Liver (tissue), 9 donors: ENCODE data around the gene GNAI2. TPM values are rescaled to one million over a fixed set of nuclear protein-coding genes. Genes with fewer than 3 reads are reported as not detected.
A peak's percentile ranks its signal among the peaks of the same experiment; 100 is the strongest.

ENCODE experiments used
- DNase-seq: peaks from one replicate; pipeline ENCODE4 v3.0.0-alpha.2; 2017; ENCODE audit warnings: low spot score
- H3K27ac ChIP-seq, 2 donors: one replicate each; pipeline ENCODE4 v1.7.0; 2013; ENCODE audit warnings: inconsistent platforms in 2 of 2, low read length in 2 of 2, control low read depth in 1 of 2, low read depth in 1 of 2, mild to moderate bottlenecking in 1 of 2
- H3K27me3 ChIP-seq, 4 donors: one replicate each; pipeline versions ENCODE4 v1.6.1 to v1.7.0; 2013; ENCODE audit warnings: low read length in 3 of 4, inconsistent platforms in 1 of 4, mild to moderate bottlenecking in 1 of 4, moderate library complexity in 1 of 4; ENCODE audit not compliant: control insufficient read depth in 4 of 4, insufficient read depth in 4 of 4
- H3K36me3 ChIP-seq, 4 donors: one replicate each; pipeline versions ENCODE4 v1.6.1 to v1.7.0; 2013; ENCODE audit warnings: low read length in 3 of 4, mild to moderate bottlenecking in 3 of 4, low read depth in 1 of 4, moderate library complexity in 1 of 4; ENCODE audit not compliant: control insufficient read depth in 4 of 4, insufficient read depth in 3 of 4
- H3K4me1 ChIP-seq, 4 donors: one replicate each; pipeline versions ENCODE4 v1.6.1 to v1.7.0; 2013; ENCODE audit warnings: low read length in 3 of 4, mild to moderate bottlenecking in 3 of 4, moderate library complexity in 1 of 4; ENCODE audit not compliant: control insufficient read depth in 4 of 4, insufficient read depth in 4 of 4
- H3K4me3 ChIP-seq, 3 donors: one replicate each; pipeline versions ENCODE4 v1.6.1 to v1.7.0; 2013; ENCODE audit warnings: low read length in 3 of 3, control low read depth in 1 of 3, low read depth in 1 of 3, mild to moderate bottlenecking in 1 of 3
- H3K9ac ChIP-seq, 2 donors: one replicate each; pipeline ENCODE4 v1.7.0; 2013; ENCODE audit warnings: low read length in 2 of 2, mild to moderate bottlenecking in 2 of 2, moderate library complexity in 2 of 2, control low read depth in 1 of 2, low read depth in 1 of 2
- H3K9me3 ChIP-seq, 4 donors: one replicate each; pipeline versions ENCODE4 v1.6.1 to v1.7.0; 2013; ENCODE audit warnings: low read length in 3 of 4; ENCODE audit not compliant: control insufficient read depth in 4 of 4
- ATF3 ChIP-seq: IDR thresholded peaks from 2 replicates; pipeline ENCODE4 v1.6.1; 2016; ENCODE audit warnings: antibody characterized with exemption
- CTCF ChIP-seq: fragments of 150-350 bp; IDR thresholded peaks from 2 replicates; pipeline ENCODE4 v1.5.1; 2017; ENCODE audit warnings: improper control_type of control experiment, low read depth, low read length; ENCODE audit not compliant: missing input control
- EGR1 ChIP-seq, 2 donors: IDR thresholded peaks; 2 replicates each; pipeline ENCODE4 v1.6.1; 2016 to 2018; ENCODE audit warnings: antibody characterized with exemption in 2 of 2, low read depth in 2 of 2
- FOXA1 ChIP-seq: IDR thresholded peaks from 2 replicates; pipeline ENCODE4 v1.6.1; 2016; ENCODE audit warnings: antibody characterized with exemption
- FOXA2 ChIP-seq: IDR thresholded peaks from 2 replicates; pipeline ENCODE4 v1.6.1; 2016; ENCODE audit warnings: antibody characterized with exemption
- GABPA ChIP-seq, 2 donors: IDR thresholded peaks in 1 of 2; conservative IDR thresholded peaks in 1 of 2; 2 replicates each; pipeline ENCODE4 v1.6.1; 2016; ENCODE audit warnings: antibody characterized with exemption in 2 of 2, mild to moderate bottlenecking in 1 of 2, moderate library complexity in 1 of 2
- HNF4A ChIP-seq, 2 donors: conservative IDR thresholded peaks; 2 replicates each; pipeline ENCODE4 v1.6.1; 2016; ENCODE audit warnings: antibody characterized with exemption in 2 of 2, mild to moderate bottlenecking in 2 of 2
- HNF4G ChIP-seq: IDR thresholded peaks from 2 replicates; pipeline ENCODE4 v1.6.1; 2016; ENCODE audit warnings: antibody characterized with exemption
- JUND ChIP-seq, 2 donors: IDR thresholded peaks; 2 replicates each; pipeline ENCODE4 v1.6.1; 2016; ENCODE audit warnings: antibody characterized with exemption in 2 of 2
- MAX ChIP-seq: IDR thresholded peaks from 2 replicates; pipeline ENCODE4 v1.6.1; 2016; ENCODE audit warnings: antibody characterized with exemption
- RAD21 ChIP-seq, 2 donors: IDR thresholded peaks; 2 replicates each; pipeline ENCODE4 v1.6.1; 2016; ENCODE audit warnings: antibody characterized with exemption in 2 of 2, mild to moderate bottlenecking in 2 of 2
- REST ChIP-seq: IDR thresholded peaks from 2 replicates; pipeline ENCODE4 v1.6.1; 2016; ENCODE audit warnings: antibody characterized with exemption, mild to moderate bottlenecking
- RXRA ChIP-seq, 2 donors: IDR thresholded peaks; 2 replicates each; pipeline ENCODE4 v1.6.1; 2017 to 2018; ENCODE audit warnings: antibody characterized with exemption in 2 of 2, mild to moderate bottlenecking in 1 of 2
- SP1 ChIP-seq: IDR thresholded peaks from 2 replicates; pipeline ENCODE4 v1.6.1; 2018; ENCODE audit warnings: antibody characterized with exemption, mild to moderate bottlenecking
- TAF1 ChIP-seq: conservative IDR thresholded peaks from 2 replicates; pipeline ENCODE4 v1.6.1; 2016; ENCODE audit warnings: antibody characterized with exemption, mild to moderate bottlenecking
- YY1 ChIP-seq: IDR thresholded peaks from 2 replicates; pipeline ENCODE4 v1.6.1; 2016; ENCODE audit warnings: antibody characterized with exemption, mild to moderate bottlenecking
- WGBS: extraction: QIAGEN DNeasy Blood & Tissue Kit; methylation state at CpG from one replicate; pipeline ENCODE4 v1.1.7; 2013; 5-methylcytosine and 5-hydroxymethylcytosine counted together
- polyA plus RNA-seq, 2 donors: library from polyadenylated mRNA; stranded (reverse) in 1 of 2; unstranded in 1 of 2; fragments of 200-250 nt in 1 of 2; fragments of >200 nt in 1 of 2; fragmentation: Nextera tagmentation in 1 of 2; extraction: Ambion mirVana in 1 of 2; gene quantifications; one replicate each; pipeline versions ENCODE4 v1.2.1 to v1.2.3, GENCODE V29; 2013 to 2015
- total RNA-seq, 2 donors: library from RNA; depleted of rRNA; stranded (reverse); fragments of >200 nt; gene quantifications; one replicate each; pipeline ENCODE4 v1.2.3, GENCODE V29; 2014
- donor health status: healthy.
- donor health status: healthy.
- donor health status: healthy.
- donor health status: healthy.
- donor health status: healthy.

Gene GNAI2
- total and polyA plus RNA-seq, 4 donors, result 58.3 to 86.3 (median 62.3) TPM

GRCh38 chr3:50220109-50220508 is 15.9 kb upstream of the GNAI2 start:
- no peak overlapping the region for H3K4me3 ChIP-seq
- no peak for DNase-seq
- no peak for TF ChIP-seq EGR1 (IDR thresholded peaks at IDR 0.05; ENCODE audit: low read depth in 2 of 2)
- TF ChIP-seq RAD21 (IDR thresholded peaks at IDR 0.05), result peak; percentile 5 to 13
- peaks cover 4 to 57% (median 38%) of the 10 kb centered on the region in 4 donors for H3K4me1 ChIP-seq
- H3K9me3 ChIP-seq, result no peaks in the 10 kb centered on the region
- H3K27me3 ChIP-seq, result no peaks in the 10 kb centered on the region
- H3K27ac ChIP-seq, result peak overlapping the region; percentile 3 to 39
- H3K9ac ChIP-seq, result no peak overlapping the region
- H3K36me3 ChIP-seq, result peaks cover 9 to 13% (median 11%) of the 10 kb centered on the region in 4 donors
- WGBS, result 52% methylated on average over 6 of the region's 6 CpGs

GRCh38 chr3:50221051-50221410 is 15.0 kb upstream of the GNAI2 start:
- TF ChIP-seq SP1, result no peak
- no peak for TF ChIP-seq REST
- no peak for TF ChIP-seq TAF1
- TF ChIP-seq JUND (IDR thresholded peaks at IDR 0.05), result no peak
- TF ChIP-seq CTCF, result no peak
- Histone ChIP-seq H3K4me3 (no peak overlapping the region), H3K27me3 (no peaks in the 10 kb centered on the region), H3K9me3 (no peaks in the 10 kb centered on the region), H3K4me1 (peaks cover 4 to 53% (median 38%) of the 10 kb centered on the region in 4 donors), H3K27ac (peak overlapping the region; percentile 49 to 78), H3K9ac (no peak overlapping the region), H3K36me3 (peaks cover 6 to 13% (median 11%) of the 10 kb centered on the region in 4 donors)
- no peak for DNase-seq
- WGBS, result 55% methylated on average over 4 of the region's 4 CpGs

- H3K36me3 ChIP-seq, result peaks cover 6 to 12% (median 10%) of the 10 kb centered on the region in 4 donors
- H3K4me3 ChIP-seq, result no peak overlapping the region
- peak overlapping the region; percentile 49 to 78 for H3K27ac ChIP-seq
- WGBS, result 32% methylated on average over 12 of the region's 12 CpGs
- H3K27me3 ChIP-seq, result no peaks in the 10 kb centered on the region
- H3K4me1 ChIP-seq, result peaks cover 4 to 51% (median 39%) of the 10 kb centered on the region in 4 donors
- no peaks in the 10 kb centered on the region for H3K9me3 ChIP-seq
- no peak overlapping the region for H3K9ac ChIP-seq
- DNase-seq, result no peak
- TF ChIP-seq HNF4G (no peak), JUND (IDR thresholded peaks at IDR 0.05) (peak; percentile 20 to 81), ATF3 (peak; percentile 31), MAX (no peak), RAD21 (IDR thresholded peaks at IDR 0.05) (peak; percentile 76 to 81), FOXA1 (no peak), TAF1 (no peak), SP1 (peak; percentile 29), FOXA2 (no peak), GABPA (IDR thresholded peaks at IDR 0.05 in 1 of 2, conservative IDR thresholded peaks at IDR 0.05 in 1 of 2) (no peak), EGR1 (IDR thresholded peaks at IDR 0.05; ENCODE audit: low read depth in 2 of 2) (no peak), CTCF (peak; percentile 49), HNF4A (conservative IDR thresholded peaks at IDR 0.05) (peak; percentile 79 to 85), YY1 (no peak), RXRA (IDR thresholded peaks at IDR 0.05) (peak; percentile 72 to 86)
Measured at GRCh38 chr3:50221411-50222168, 14.4 kb upstream of the GNAI2 start.
